ENCODE measurements around the gene GPX3. TPM values are rescaled to one million over a fixed set of nuclear protein-coding genes. Genes with fewer than 3 reads are reported as not detected.

The GPX3 gene
- total and polyA plus RNA-seq, 2 donors (not counting 1 experiment from before 2014, with no cell fraction given) = 182 to 267 TPM

GRCh38 chr5:151038801-151039238, 18.4 kb downstream of the GPX3 start:
- Histone ChIP-seq H3K4me2 (ENCODE audit: extremely low read depth, insufficient read depth, low read length) (no peak overlapping the region), H4K20me1 (ENCODE audit: control insufficient read depth, extremely low read depth, insufficient read depth, low read length) (no peaks in the 10 kb centered on the region), H3K9me3 (ENCODE audit: control insufficient read depth, insufficient read depth, low read depth, low read length) (no peaks in the 10 kb centered on the region), H3K4me1 (ENCODE audit: control insufficient read depth, extremely low read depth, insufficient read depth, low read length) (peaks cover 26% of the 10 kb centered on the region), H3K27ac (ENCODE audit: insufficient read depth, low read length) (peak overlapping the region; percentile 53), H3K27me3 (ENCODE audit: control insufficient read depth, insufficient read depth, low read length) (no peaks in the 10 kb centered on the region), H3K4me3 (replicated peaks in 1 of 4; ENCODE audit: control extremely low read depth in 1 of 4, insufficient read depth in 1 of 4, low read depth in 3 of 4, low read length in 4 of 4) (no peak overlapping the region), H2AFZ (ENCODE audit: low read length) (no peak overlapping the region), H3K36me3 (ENCODE audit: control insufficient read depth, insufficient read depth, low read length) (peaks cover 15% of the 10 kb centered on the region), H3K79me2 (ENCODE audit: control insufficient read depth, insufficient read depth, low read length) (no peaks in the 10 kb centered on the region), H3K9ac (ENCODE audit: insufficient read depth, low read length) (no peak overlapping the region)
- peak in 1 of 2 donors; percentile 30 for DNase-seq (ENCODE audit: low read depth in 2 of 2)
- TF ChIP-seq EZH2 (IDR thresholded peaks at IDR 0.05; ENCODE audit: low read length, missing control alignments) = no peak
- no peak for TF ChIP-seq CTCF (conservative IDR thresholded peaks at IDR 0.05 in 1 of 2, IDR thresholded peaks at IDR 0.05 in 1 of 2; ENCODE audit: low read depth in 1 of 2, low read length in 2 of 2)

GRCh38 chr5:151039665-151040064, 19.3 kb downstream of the GPX3 start:
- H3K27me3 ChIP-seq (ENCODE audit: control insufficient read depth, insufficient read depth, low read length) = no peaks in the 10 kb centered on the region
- no peak for DNase-seq (ENCODE audit: low read depth in 2 of 2)
- no peak overlapping the region for H3K9ac ChIP-seq (ENCODE audit: insufficient read depth, low read length)
- no peak overlapping the region for H3K4me3 ChIP-seq (replicated peaks in 1 of 4; ENCODE audit: control extremely low read depth in 1 of 4, insufficient read depth in 1 of 4, low read depth in 3 of 4, low read length in 4 of 4)
- H3K4me2 ChIP-seq (ENCODE audit: extremely low read depth, insufficient read depth, low read length) = no peak overlapping the region
- H3K27ac ChIP-seq (ENCODE audit: insufficient read depth, low read length) = no peak overlapping the region
- H3K79me2 ChIP-seq (ENCODE audit: control insufficient read depth, insufficient read depth, low read length) = no peaks in the 10 kb centered on the region
- H4K20me1 ChIP-seq (ENCODE audit: control insufficient read depth, extremely low read depth, insufficient read depth, low read length) = no peaks in the 10 kb centered on the region
- H3K36me3 ChIP-seq (ENCODE audit: control insufficient read depth, insufficient read depth, low read length) = peaks cover 9% of the 10 kb centered on the region
- H3K9me3 ChIP-seq (ENCODE audit: control insufficient read depth, insufficient read depth, low read depth, low read length) = no peaks in the 10 kb centered on the region
- TF ChIP-seq CTCF (conservative IDR thresholded peaks at IDR 0.05 in 1 of 2, IDR thresholded peaks at IDR 0.05 in 1 of 2; ENCODE audit: low read depth in 1 of 2, low read length in 2 of 2) (no peak), EZH2 (IDR thresholded peaks at IDR 0.05; ENCODE audit: low read length, missing control alignments) (no peak)
- H3K4me1 ChIP-seq (ENCODE audit: control insufficient read depth, extremely low read depth, insufficient read depth, low read length) = peaks cover 26% of the 10 kb centered on the region
- H2AFZ ChIP-seq (ENCODE audit: low read length) = no peak overlapping the region

- peak; percentile 21 to 41 for DNase-seq (ENCODE audit: low read depth in 2 of 2)
- Histone ChIP-seq H3K9ac (ENCODE audit: insufficient read depth, low read length) (no peak overlapping the region), H2AFZ (ENCODE audit: low read length) (no peak overlapping the region), H4K20me1 (ENCODE audit: control insufficient read depth, extremely low read depth, insufficient read depth, low read length) (no peaks in the 10 kb centered on the region), H3K4me2 (ENCODE audit: extremely low read depth, insufficient read depth, low read length) (no peak overlapping the region), H3K36me3 (ENCODE audit: control insufficient read depth, insufficient read depth, low read length) (peaks cover 9% of the 10 kb centered on the region), H3K27me3 (ENCODE audit: control insufficient read depth, insufficient read depth, low read length) (no peaks in the 10 kb centered on the region), H3K27ac (ENCODE audit: insufficient read depth, low read length) (no peak overlapping the region), H3K4me3 (replicated peaks in 1 of 4; ENCODE audit: control extremely low read depth in 1 of 4, insufficient read depth in 1 of 4, low read depth in 3 of 4, low read length in 4 of 4) (no peak overlapping the region), H3K79me2 (ENCODE audit: control insufficient read depth, insufficient read depth, low read length) (no peaks in the 10 kb centered on the region), H3K4me1 (ENCODE audit: control insufficient read depth, extremely low read depth, insufficient read depth, low read length) (peaks cover 26% of the 10 kb centered on the region), H3K9me3 (ENCODE audit: control insufficient read depth, insufficient read depth, low read depth, low read length) (no peaks in the 10 kb centered on the region)
- peak in 1 of 2 donors; percentile 8 for TF ChIP-seq CTCF (conservative IDR thresholded peaks at IDR 0.05 in 1 of 2, IDR thresholded peaks at IDR 0.05 in 1 of 2; ENCODE audit: low read depth in 1 of 2, low read length in 2 of 2)
- TF ChIP-seq EZH2 (IDR thresholded peaks at IDR 0.05; ENCODE audit: low read length, missing control alignments) = no peak
Measured at GRCh38 chr5:151040211-151040747, 19.9 kb downstream of the GPX3 start.

Data from fibroblast of lung (primary cell).